HEK293T (cell line): ENCODE data around the gene TLE4.

Experiments
- ARNT ChIP-seq: fragments of 450-650 bp; IDR thresholded peaks from 2 replicates; pipeline ENCODE4 v1.6.1; 2017; ENCODE audit warnings: mild to moderate bottlenecking
- FOXA1 ChIP-seq: fragments of 450-650 bp; IDR thresholded peaks from 2 replicates; pipeline ENCODE4 v1.6.1; 2016; ENCODE audit warnings: mild to moderate bottlenecking
- FOXK2 ChIP-seq: fragments of 450-650 bp; IDR thresholded peaks from 2 replicates; pipeline ENCODE4 v1.6.1; 2016; ENCODE audit warnings: mild to moderate bottlenecking
- PKNOX1 ChIP-seq: fragments of 450-650 bp; IDR thresholded peaks from 2 replicates; pipeline ENCODE4 v1.6.1; 2016
- SP1 ChIP-seq: fragments of 450-650 bp; IDR thresholded peaks from 2 replicates; pipeline ENCODE4 v1.6.1; 2017
- TARDBP ChIP-seq: fragments of 450-650 bp; IDR thresholded peaks from 2 replicates; pipeline ENCODE4 v1.6.1; 2016

DNA sequence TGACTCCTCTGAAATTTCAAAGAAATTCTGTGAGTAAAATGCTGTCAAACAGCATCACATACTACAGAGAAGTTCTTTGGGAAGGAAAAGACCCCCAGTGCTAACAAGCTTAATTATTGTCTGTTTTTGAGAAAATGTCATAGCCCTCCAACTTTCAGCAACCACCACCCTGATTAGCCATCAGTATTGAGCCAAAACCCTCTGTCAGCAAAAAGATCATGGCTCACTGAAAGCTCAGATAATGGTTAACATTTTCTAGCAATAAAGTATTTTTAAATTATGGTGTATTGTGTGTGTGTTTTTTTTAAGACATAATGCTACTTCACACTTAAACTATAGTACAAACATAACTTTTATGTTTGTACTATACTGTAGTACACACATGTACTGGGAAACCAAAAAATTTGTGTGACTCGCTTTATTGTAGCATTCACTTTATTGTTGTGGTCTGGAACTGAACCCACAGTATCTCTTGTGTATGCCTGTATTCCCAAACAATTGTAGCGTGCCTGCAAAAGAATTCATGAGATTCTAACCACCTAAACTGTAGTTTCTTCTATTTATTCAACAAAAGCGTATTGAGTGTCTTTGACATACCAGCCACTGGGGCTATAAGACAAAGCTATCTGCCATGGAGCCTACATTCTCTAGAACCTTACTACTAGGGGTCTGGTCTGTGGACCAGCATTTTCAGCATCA lies 31.6 kb downstream of the TLE4 start:
- no peak for TF ChIP-seq TARDBP
- no peak for TF ChIP-seq FOXK2
- TF ChIP-seq PKNOX1, result no peak
- TF ChIP-seq SP1, result no peak
- no peak for TF ChIP-seq ARNT
- no peak for TF ChIP-seq FOXA1
